Peyer's patch (tissue), 4 donors: ENCODE data around the gene NFKBIE. TPM values are rescaled to one million over a fixed set of nuclear protein-coding genes. Genes with fewer than 3 reads are reported as not detected.

Source experiments
- DNase-seq, 3 donors: peaks; one replicate each; pipeline ENCODE4 v3.0.0-alpha.2; 2017 to 2019
- H3K27ac ChIP-seq, 4 donors: fragments of 200-600 bp; sonication (generic); one replicate each; pipeline ENCODE4 v1.5.1; 2016 to 2019
- H3K27me3 ChIP-seq, 2 donors: fragments of 200-600 bp; sonication (generic); one replicate each; pipeline ENCODE4 v1.5.1; 2019
- H3K36me3 ChIP-seq, 3 donors: fragments of 200-600 bp; sonication (generic); one replicate each; pipeline ENCODE4 v1.5.1; 2016 to 2019
- H3K4me1 ChIP-seq, 4 donors: fragments of 200-600 bp; sonication (generic); one replicate each; pipeline ENCODE4 v1.5.1; 2016 to 2019
- H3K4me3 ChIP-seq, 4 donors: fragments of 200-600 bp; sonication (generic); 1 replicate in 3 of 4; 2 replicates in 1 of 4; pipeline ENCODE4 v1.5.1; 2016 to 2019; ENCODE audit warnings: mild to moderate bottlenecking in 1 of 4
- H3K9me3 ChIP-seq, 4 donors: fragments of 200-600 bp; sonication (generic); one replicate each; pipeline ENCODE4 v1.5.1; 2016 to 2019; ENCODE audit warnings: mild to moderate bottlenecking in 1 of 4
- POLR2A ChIP-seq, 2 donors: fragments of 450-650 bp; IDR thresholded peaks; one replicate each; pipeline ENCODE4 v1.5.1; 2017; ENCODE audit warnings: antibody characterized with exemption in 2 of 2, mild to moderate bottlenecking in 2 of 2, moderate library complexity in 2 of 2
- total RNA-seq, 4 donors: library from RNA; depleted of rRNA; stranded (reverse); fragments of >200 nt; gene quantifications; one replicate each; pipeline ENCODE4 v1.1.0, GENCODE V29; 2016
- TF ChIP-seq, protein P1 (sequence below), 6 experiments: fragments of 450-650 bp in 4 of 6; fragments of 200-600 bp in 2 of 6; sonication (generic) in 1 of 6; IDR thresholded peaks; one replicate each; pipeline ENCODE4 v1.5.1; 2017 to 2019; ENCODE audit warnings: antibody characterized with exemption in 6 of 6, mild to moderate bottlenecking in 3 of 6, moderate library complexity in 1 of 6

The NFKBIE gene
- total RNA-seq, 4 donors from 2014 or later, result 16.9 to 36.3 (median 24.9) TPM

DNA sequence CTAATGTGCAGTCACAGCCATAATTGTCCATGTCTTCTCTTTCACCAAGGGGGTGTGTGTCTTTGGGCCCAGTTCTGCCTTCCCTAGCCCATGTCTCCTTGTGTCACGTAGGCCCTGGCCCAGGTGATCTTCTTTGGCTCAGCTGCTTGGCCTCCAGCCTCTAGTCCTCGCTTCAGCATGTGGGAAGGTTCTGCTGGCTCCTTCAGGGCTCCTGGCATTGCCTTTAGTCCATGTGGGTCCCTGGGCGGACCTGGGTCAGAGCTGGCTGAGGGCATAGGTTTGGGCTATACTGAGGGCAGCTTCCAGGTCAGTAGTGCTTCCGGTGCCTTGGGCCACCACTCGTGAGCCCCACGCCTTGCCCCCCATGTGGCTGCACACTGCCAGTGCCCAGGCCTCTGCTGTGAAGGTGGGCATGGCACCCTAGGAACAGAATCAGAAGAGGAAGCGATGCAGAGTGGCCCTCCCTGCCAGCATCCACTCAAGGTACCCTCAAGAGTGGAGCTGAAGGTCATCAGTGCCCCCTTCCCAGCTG, 35.0 kb upstream of the NFKBIE start:
- TF ChIP-seq, protein P1, sequence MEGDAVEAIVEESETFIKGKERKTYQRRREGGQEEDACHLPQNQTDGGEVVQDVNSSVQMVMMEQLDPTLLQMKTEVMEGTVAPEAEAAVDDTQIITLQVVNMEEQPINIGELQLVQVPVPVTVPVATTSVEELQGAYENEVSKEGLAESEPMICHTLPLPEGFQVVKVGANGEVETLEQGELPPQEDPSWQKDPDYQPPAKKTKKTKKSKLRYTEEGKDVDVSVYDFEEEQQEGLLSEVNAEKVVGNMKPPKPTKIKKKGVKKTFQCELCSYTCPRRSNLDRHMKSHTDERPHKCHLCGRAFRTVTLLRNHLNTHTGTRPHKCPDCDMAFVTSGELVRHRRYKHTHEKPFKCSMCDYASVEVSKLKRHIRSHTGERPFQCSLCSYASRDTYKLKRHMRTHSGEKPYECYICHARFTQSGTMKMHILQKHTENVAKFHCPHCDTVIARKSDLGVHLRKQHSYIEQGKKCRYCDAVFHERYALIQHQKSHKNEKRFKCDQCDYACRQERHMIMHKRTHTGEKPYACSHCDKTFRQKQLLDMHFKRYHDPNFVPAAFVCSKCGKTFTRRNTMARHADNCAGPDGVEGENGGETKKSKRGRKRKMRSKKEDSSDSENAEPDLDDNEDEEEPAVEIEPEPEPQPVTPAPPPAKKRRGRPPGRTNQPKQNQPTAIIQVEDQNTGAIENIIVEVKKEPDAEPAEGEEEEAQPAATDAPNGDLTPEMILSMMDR (IDR thresholded peaks at IDR 0.05), result no peak
- TF ChIP-seq POLR2A (IDR thresholded peaks at IDR 0.05), result no peak
- H3K4me1 ChIP-seq, result peaks cover 2 to 15% (median 9%) of the 10 kb centered on the region in 4 donors
- no peak overlapping the region for H3K27ac ChIP-seq
- no peak for DNase-seq
- no peak overlapping the region for H3K4me3 ChIP-seq
- H3K36me3 ChIP-seq, result peaks cover 0 to 51% (median 0%) of the 10 kb centered on the region in 3 donors
- peaks cover 0 to 14% of the 10 kb centered on the region in 2 donors for H3K27me3 ChIP-seq
- H3K9me3 ChIP-seq, result no peaks in the 10 kb centered on the region

DNA sequence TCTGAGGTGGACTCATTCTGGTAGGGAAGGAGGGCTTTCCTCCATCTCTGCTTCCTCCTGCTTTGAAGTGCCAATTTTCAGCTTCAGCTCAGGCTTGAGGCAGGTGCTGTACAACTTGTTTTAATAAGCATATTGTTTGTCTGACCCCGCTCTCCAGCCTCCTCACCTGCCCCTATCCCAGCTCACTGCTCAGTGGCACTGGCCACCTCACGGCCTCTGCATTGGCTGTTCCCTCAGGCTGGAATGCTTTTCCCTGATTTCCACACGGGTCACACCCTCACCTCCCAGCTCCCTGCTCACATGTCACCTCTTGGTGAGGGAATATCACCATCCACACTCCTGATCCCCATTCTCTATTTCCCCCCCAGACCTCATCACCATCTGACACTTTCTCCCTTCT, 33.5 kb upstream of the NFKBIE start:
- Histone ChIP-seq H3K9me3 (no peaks in the 10 kb centered on the region), H3K36me3 (peaks cover 0 to 36% (median 0%) of the 10 kb centered on the region in 3 donors), H3K27ac (no peak overlapping the region), H3K4me1 (peaks cover 2 to 15% (median 9%) of the 10 kb centered on the region in 4 donors), H3K27me3 (peaks cover 0 to 14% of the 10 kb centered on the region in 2 donors), H3K4me3 (no peak overlapping the region)
- DNase-seq, result no peak
- TF ChIP-seq, protein P1 (IDR thresholded peaks at IDR 0.05), result no peak
- no peak for TF ChIP-seq POLR2A (IDR thresholded peaks at IDR 0.05)

DNA sequence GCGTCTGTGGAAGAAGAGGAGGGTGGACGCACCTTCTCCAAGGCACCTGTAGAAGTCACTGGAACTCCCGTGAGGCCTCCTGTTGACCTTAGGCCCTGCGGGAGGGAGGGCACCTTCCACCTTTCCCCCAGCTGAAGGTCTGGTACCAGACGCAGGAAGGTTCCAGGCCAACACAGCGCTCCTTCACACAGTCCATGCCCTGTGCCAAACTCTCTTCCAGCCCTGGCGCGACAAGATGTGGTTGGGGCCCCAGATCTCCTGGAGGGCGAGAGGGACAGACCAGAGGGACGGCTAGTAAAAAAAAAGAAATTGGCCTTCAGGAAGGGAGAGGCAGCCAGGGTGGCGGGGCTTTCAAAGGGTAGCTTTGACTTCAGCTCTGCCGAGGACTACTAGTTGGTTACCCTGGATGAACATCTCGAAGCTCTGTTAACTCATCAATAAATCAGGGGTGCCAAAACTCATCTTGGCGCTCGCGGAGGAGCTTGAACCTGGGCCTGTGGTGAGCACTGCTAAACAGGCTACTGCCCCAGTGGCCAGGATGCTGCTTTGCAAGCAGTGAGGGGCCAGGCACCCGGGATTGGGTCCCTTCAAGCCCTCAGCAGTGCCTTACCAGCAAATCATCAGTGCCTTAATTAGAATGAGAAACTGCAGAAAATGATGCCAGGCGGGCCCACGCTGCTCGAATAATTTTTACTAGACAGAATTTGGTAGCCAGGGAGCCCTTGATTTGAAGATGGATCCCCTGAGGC, 32.9 kb upstream of the NFKBIE start:
- H3K36me3 ChIP-seq, result peaks cover 0 to 29% (median 0%) of the 10 kb centered on the region in 3 donors

DNA sequence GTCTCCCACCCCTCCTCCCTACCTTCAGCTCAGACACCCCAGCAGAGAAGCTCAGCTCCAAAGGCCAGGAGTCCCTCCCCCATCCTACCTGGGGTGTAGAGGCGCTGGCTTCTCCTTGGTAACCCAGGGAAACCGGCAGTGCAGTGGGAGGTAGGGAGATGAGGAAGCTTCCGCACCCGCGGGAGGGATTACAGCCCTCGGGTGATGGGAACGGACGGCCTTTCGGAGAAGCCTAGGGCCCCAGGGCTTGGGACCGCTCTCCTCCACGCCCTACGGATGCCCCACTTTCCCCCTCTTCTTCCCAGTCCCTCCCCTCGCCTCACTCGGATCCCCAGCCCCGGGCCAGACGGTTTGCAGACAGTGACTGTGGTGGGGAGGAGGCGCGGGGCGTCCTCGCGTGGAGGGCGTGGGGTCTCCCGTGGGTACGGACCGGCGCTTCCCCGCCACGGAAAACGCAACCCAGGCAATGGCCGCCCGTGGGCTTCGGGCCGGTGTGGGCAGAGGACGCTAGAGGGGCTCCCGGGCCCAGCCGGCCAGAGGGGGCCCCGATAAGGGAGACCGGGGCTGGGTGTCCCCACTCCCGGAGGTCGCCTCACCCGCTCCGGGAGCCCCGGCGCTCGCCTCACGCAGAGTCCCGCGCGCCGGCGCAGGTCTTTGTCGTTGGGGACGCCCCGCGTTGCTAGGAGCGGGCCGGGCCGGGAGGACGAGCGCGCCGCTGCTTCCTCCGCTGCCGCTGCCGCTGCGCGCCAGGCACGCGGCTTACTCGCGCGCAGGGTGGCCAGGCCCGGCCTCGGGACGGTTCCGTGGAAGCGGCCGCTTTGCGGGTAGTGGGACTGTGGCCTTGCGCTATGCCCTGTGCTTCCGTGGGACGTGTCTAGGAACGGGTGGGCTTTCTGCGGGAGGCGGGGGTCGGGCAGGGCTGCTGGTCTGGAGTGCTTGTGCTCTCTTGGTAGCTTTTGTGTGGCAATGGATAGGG, 32.0 kb upstream of the NFKBIE start:
- TF ChIP-seq, protein P1 (IDR thresholded peaks at IDR 0.05), result no peak
- TF ChIP-seq POLR2A (IDR thresholded peaks at IDR 0.05), result no peak
- Histone ChIP-seq H3K4me1 (peaks cover 2 to 15% (median 9%) of the 10 kb centered on the region in 4 donors), H3K27ac (no peak overlapping the region), H3K9me3 (no peaks in the 10 kb centered on the region), H3K36me3 (peaks cover 0 to 21% (median 0%) of the 10 kb centered on the region in 3 donors), H3K27me3 (peaks cover 0 to 14% of the 10 kb centered on the region in 2 donors), H3K4me3 (peak overlapping the region; percentile 18 to 58 (median 48))
- no peak for DNase-seq

More for the DNA sequence above, 32.9 kb upstream of the NFKBIE start:
- TF ChIP-seq, protein P1 (IDR thresholded peaks at IDR 0.05), result no peak
- TF ChIP-seq POLR2A (IDR thresholded peaks at IDR 0.05), result no peak
- Histone ChIP-seq H3K4me3 (peak overlapping the region in 3 of 4 donors; percentile 42 to 58 (median 53)), H3K27ac (no peak overlapping the region), H3K27me3 (peaks cover 0 to 14% of the 10 kb centered on the region in 2 donors), H3K9me3 (no peaks in the 10 kb centered on the region), H3K4me1 (peaks cover 2 to 15% (median 9%) of the 10 kb centered on the region in 4 donors)
- DNase-seq, result no peak
